ENCODE data around the gene PLEKHA4.

- TF ChIP-seq, protein P1, sequence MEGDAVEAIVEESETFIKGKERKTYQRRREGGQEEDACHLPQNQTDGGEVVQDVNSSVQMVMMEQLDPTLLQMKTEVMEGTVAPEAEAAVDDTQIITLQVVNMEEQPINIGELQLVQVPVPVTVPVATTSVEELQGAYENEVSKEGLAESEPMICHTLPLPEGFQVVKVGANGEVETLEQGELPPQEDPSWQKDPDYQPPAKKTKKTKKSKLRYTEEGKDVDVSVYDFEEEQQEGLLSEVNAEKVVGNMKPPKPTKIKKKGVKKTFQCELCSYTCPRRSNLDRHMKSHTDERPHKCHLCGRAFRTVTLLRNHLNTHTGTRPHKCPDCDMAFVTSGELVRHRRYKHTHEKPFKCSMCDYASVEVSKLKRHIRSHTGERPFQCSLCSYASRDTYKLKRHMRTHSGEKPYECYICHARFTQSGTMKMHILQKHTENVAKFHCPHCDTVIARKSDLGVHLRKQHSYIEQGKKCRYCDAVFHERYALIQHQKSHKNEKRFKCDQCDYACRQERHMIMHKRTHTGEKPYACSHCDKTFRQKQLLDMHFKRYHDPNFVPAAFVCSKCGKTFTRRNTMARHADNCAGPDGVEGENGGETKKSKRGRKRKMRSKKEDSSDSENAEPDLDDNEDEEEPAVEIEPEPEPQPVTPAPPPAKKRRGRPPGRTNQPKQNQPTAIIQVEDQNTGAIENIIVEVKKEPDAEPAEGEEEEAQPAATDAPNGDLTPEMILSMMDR (optimal IDR thresholded peaks at IDR 0.05 in 1 of 3, IDR thresholded peaks at IDR 0.05 in 1 of 3, conservative IDR thresholded peaks at IDR 0.05 in 1 of 3; ENCODE audit: extremely low read depth in 1 of 3, insufficient read depth in 2 of 3, low read length in 3 of 3), result no peak
- TF ChIP-seq EZH2 (IDR thresholded peaks at IDR 0.05; ENCODE audit: low read length), result no peak
Measured at GRCh38 chr19:48897181-48897580, 28.8 kb upstream of the PLEKHA4 start.
